Measurements from ENCODE around the gene KRT40.

Gene KRT40

DNA sequence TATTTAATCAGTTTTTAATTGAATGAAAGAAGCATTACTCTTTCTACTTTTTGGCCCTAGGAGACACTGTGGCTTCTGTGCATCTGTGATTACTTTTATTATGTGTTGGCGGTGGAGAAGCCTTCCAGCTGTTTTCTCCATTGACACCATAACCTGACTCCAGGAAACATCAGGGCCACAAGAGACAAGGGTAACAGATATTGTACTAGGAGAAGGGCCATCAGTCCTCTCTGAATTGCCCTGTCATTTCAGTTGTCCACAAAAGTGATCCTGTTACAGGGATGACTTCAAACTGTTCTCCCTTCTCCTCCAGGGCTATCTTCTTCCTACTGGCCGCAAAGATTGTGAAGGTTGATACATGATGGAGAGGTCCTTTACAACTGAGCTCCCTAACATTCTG lies 32.0 kb downstream of the KRT40 start:
- DNase-seq, result no peak
- Mint-ChIP-seq H3K4me1 (no peaks in the 10 kb centered on the region), H3K27me3 (peaks cover 56% of the 10 kb centered on the region), H3K27ac (no peak overlapping the region), H3K4me3 (no peak overlapping the region), H3K9me3 (no peaks in the 10 kb centered on the region), H3K36me3 (ENCODE audit: low read depth) (no peaks in the 10 kb centered on the region)
- ATAC-seq, result no peak

DNA sequence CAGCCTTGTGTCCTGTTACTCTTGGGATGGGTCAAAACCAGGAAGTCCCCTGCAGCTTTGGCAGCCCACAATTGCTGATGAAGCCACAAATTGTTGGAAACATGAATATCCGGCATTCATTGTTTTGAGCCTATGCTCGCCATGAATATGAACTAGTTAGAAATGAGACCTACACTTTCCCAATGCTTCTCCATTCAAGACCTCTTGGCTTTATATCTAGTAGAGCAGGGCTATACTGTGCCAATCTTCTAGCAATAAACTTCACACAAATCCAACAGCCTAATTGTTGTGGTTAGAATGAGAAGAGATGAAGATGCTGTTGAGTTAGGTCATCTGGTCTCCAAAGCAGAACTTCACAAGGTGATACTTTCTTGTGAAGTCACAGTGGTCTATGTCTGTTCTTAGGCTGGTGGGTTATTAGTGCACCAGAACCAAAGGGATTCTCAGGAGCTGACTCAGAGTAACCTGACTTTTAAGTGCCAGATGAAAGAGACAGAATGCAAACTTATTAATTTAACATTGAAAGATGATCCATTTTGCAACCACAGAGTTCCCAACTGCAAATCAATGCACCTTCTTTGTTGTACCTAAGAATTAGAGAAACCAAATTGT lies 33.0 kb downstream of the KRT40 start:
- H3K4me1 Mint-ChIP-seq, result no peaks in the 10 kb centered on the region
- H3K4me3 Mint-ChIP-seq, result no peak overlapping the region
- no peaks in the 10 kb centered on the region for H3K9me3 Mint-ChIP-seq
- H3K36me3 Mint-ChIP-seq (ENCODE audit: low read depth), result no peaks in the 10 kb centered on the region
- DNase-seq (no peak), ATAC-seq (no peak)
- H3K27ac Mint-ChIP-seq, result no peak overlapping the region
- H3K27me3 Mint-ChIP-seq, result peaks cover 65% of the 10 kb centered on the region

DNA sequence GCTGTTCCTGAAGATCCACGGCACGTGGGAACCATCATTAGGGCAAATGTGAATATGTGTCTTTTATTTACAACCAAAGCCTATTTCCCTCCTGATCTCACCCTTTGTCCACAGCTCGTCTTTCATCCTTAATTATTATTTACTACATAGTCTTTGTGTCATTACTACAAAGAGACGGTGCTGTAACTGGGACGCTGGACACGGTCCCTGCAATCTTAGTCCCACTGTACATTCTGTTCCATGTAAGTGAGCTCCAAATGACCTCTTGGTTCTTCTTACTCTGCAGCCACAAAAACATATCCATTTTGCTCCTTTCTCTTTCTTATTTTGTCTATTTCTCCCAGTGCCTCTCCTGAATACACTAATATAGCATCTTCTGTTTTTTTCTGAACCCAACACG lies 34.0 kb downstream of the KRT40 start:
- no peak overlapping the region for H3K4me3 Mint-ChIP-seq
- no peak for DNase-seq
- H3K36me3 Mint-ChIP-seq (ENCODE audit: low read depth), result no peaks in the 10 kb centered on the region
- peaks cover 72% of the 10 kb centered on the region for H3K27me3 Mint-ChIP-seq
- H3K9me3 Mint-ChIP-seq, result no peaks in the 10 kb centered on the region
- ATAC-seq, result no peak
- H3K27ac Mint-ChIP-seq, result no peak overlapping the region
- no peaks in the 10 kb centered on the region for H3K4me1 Mint-ChIP-seq

DNA sequence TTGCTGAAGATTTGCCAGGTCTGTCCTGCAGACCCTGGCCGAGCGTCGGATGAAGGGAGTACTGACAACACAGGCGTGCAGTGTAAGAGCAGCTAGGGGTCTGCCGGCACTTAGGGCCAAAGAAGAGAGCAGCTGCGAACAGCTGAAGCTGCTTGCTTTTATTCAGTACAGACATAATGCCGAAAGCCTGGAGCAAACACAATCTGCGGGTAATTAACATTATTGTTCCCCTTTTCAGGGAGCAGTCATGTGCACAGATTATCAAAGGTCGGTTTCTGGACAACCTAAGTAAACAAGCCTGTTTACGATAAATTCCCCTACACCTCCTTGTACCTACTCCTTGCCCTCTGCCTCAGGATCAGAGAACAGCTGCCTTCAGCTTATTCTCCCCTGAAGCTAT lies 34.7 kb downstream of the KRT40 start:
- Mint-ChIP-seq H3K9me3 (no peaks in the 10 kb centered on the region), H3K27me3 (peaks cover 68% of the 10 kb centered on the region), H3K36me3 (ENCODE audit: low read depth) (no peaks in the 10 kb centered on the region), H3K4me1 (no peaks in the 10 kb centered on the region), H3K27ac (no peak overlapping the region), H3K4me3 (no peak overlapping the region)
- DNase-seq (no peak), ATAC-seq (no peak)

DNA sequence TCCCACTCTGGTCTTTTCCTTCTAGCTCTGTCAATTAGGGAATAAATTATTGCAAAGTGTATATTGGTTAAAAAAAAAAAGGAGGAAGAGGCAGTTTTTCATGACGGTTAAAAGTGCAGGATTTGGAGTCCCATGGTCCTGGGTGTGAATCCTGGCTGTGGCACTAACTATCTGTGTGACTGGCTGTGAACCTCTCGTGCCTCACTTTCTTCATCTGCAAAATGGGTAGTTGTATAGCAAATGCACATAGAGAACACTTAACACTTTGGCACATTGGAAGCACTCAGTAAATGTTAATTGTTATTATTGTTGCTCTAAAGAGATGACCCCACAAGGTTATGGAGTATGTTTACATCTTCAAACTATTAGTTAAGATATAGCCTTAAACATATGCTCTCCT lies 36.2 kb downstream of the KRT40 start:
- H3K36me3 Mint-ChIP-seq (ENCODE audit: low read depth), result no peaks in the 10 kb centered on the region
- ATAC-seq, result no peak
- H3K9me3 Mint-ChIP-seq, result no peaks in the 10 kb centered on the region
- no peak overlapping the region for H3K4me3 Mint-ChIP-seq
- H3K27ac Mint-ChIP-seq, result no peak overlapping the region
- no peaks in the 10 kb centered on the region for H3K4me1 Mint-ChIP-seq
- no peak for DNase-seq
- H3K27me3 Mint-ChIP-seq, result peaks cover 66% of the 10 kb centered on the region

DNA sequence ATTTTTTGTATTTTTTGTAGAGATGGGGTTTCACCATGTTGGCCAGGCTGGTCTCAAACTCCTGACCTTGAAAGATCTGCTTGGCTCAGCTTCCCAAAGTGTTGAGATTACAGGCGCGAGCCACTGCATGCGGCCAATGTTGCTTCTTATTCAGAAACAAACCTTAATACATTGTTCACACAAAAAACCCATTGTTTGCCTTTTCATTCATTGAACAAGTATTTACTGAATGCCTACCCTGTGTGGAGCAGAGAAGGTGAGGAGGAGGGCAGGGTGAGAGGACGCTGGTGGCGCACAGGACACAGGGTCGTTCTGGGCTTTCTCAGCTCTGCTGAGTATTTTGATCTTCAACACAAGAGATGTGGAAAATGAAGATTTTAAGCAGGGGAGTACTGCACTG lies 38.7 kb downstream of the KRT40 start:
- peaks cover 56% of the 10 kb centered on the region for H3K27me3 Mint-ChIP-seq
- no peak for ATAC-seq
- no peak overlapping the region for H3K27ac Mint-ChIP-seq
- no peak overlapping the region for H3K4me3 Mint-ChIP-seq
- no peaks in the 10 kb centered on the region for H3K4me1 Mint-ChIP-seq
- no peaks in the 10 kb centered on the region for H3K9me3 Mint-ChIP-seq
- no peaks in the 10 kb centered on the region for H3K36me3 Mint-ChIP-seq (ENCODE audit: low read depth)
- DNase-seq, result no peak

DNA sequence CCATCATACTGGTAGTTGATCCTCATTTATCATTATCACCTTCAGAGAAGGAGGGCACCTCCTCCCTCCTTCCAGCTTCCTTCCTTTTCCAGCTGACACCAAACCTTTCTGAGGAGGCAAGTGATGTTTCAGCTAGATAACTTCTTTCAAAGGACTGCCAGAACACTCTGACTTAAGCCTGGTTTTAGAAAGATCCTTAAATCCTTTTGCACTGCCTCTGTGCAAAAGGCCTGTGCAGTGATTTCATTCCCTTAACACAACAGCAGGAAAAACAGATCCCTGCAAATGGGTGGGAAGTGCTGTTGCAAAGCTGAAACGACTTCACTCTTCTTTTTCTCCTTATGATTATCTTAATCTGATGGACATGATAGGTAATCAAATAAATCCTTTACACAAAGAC lies 39.6 kb downstream of the KRT40 start:
- DNase-seq, result no peak
- Mint-ChIP-seq H3K27me3 (peaks cover 51% of the 10 kb centered on the region), H3K27ac (no peak overlapping the region), H3K36me3 (ENCODE audit: low read depth) (no peaks in the 10 kb centered on the region), H3K4me1 (no peaks in the 10 kb centered on the region), H3K9me3 (no peaks in the 10 kb centered on the region), H3K4me3 (no peak overlapping the region)
- ATAC-seq, result no peak

DNA sequence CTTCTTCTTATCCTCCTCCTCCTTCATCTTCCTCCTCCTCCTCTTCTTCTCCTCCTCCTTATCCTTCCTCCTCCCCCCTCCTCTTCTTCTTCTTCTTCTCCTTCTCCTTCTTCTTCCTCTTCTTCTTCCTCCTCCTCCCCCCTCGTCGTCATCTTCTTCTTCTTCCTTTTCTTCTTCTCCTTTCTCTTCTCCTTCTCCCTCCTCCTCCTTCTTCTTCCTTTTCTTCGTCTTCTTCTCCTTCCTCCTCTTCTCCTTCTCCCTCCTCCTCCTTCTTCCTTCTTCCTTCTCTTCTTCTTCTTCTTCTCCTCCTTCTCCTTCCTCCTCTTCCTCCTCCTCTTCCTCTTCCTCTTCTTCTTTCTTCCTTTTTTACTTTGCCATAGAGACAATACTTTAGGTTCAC lies 41.6 kb downstream of the KRT40 start:
- Mint-ChIP-seq H3K9me3 (no peaks in the 10 kb centered on the region), H3K27ac (no peak overlapping the region), H3K36me3 (ENCODE audit: low read depth) (no peaks in the 10 kb centered on the region), H3K4me3 (no peak overlapping the region), H3K27me3 (peaks cover 34% of the 10 kb centered on the region), H3K4me1 (no peaks in the 10 kb centered on the region)
- no peak for DNase-seq
- no peak for ATAC-seq

DNA sequence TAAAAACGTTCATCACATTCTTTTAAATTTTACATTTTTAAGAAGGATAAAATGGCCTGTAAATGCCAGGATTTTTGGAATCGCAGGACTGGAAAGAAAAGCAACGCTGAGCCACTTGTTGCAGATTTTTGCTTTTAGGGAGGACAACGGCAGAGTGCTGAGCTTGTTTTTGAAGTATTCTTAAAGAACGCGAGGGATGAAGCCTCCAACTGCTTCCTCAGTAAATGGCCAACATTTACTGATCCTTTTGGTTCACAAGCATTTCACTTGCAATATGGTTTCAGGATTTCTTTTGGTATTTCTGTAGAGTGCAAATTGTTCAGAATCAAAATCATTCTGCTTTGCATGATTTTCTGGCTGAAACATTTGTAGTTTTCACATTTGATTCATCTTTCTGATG lies 43.9 kb downstream of the KRT40 start:
- DNase-seq (no peak), ATAC-seq (no peak)
- Mint-ChIP-seq H3K4me1 (peaks cover 4% of the 10 kb centered on the region), H3K27me3 (peaks cover 17% of the 10 kb centered on the region), H3K9me3 (no peaks in the 10 kb centered on the region), H3K27ac (no peak overlapping the region), H3K4me3 (no peak overlapping the region), H3K36me3 (ENCODE audit: low read depth) (no peaks in the 10 kb centered on the region)

DNA sequence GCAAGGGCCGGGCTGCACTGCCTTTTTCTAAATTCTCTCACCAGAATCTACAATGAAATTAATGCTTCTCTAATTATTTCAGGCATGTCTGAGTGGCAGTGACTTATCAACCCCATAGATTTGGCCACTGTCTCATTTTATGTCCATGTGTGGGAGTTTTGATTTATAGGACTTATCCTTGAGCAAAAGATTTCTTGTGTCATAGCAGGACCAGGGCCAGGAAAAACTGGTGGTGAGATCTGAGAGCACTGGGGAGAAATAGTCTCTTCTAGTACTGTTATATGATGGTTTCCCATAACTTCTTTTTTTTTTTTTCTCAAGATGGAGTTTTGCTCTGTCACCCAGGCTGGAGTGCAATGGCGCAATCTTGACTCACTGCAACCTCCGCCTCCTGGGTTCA lies 45.1 kb downstream of the KRT40 start:
- Mint-ChIP-seq H3K9me3 (no peaks in the 10 kb centered on the region), H3K36me3 (ENCODE audit: low read depth) (no peaks in the 10 kb centered on the region), H3K27me3 (peaks cover 18% of the 10 kb centered on the region), H3K4me1 (peaks cover 4% of the 10 kb centered on the region), H3K27ac (no peak overlapping the region), H3K4me3 (no peak overlapping the region)
- DNase-seq (no peak), ATAC-seq (no peak)

DNA sequence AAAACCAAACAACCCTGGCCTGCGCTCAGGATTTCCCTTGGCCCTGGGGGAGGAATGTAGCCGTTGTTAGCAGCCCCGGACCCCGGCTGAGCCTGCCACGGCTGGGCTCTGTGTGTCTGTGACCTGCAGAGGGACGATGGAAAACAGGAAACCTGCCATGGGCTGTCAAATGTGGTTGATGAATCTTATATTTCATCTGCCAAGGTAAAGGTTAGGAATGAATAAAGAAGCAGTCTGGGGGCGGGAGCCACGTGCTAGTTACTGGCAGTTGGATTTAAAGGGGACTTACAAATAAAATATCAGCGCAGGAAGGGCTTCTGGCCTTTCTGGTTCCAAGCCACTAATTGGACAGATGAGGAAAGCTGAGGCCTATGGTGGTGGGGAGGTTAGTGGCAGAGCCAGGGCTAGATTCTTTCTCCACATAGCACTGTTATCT lies 46.7 kb downstream of the KRT40 start, which contains the start of gene KRT23:
Gene KRT23 (minus strand): TSS at position 263 of the 436 bp plus-strand sequence. CDS start 1,043 bp downstream, outside the sequence.
- H3K9me3 Mint-ChIP-seq, result no peaks in the 10 kb centered on the region
- DNase-seq (no peak), ATAC-seq (peak; percentile 57)
- H3K4me1 Mint-ChIP-seq, result peaks cover 4% of the 10 kb centered on the region
- peak within 1 kb of the TSS; percentile 10 for H3K27ac Mint-ChIP-seq
- peaks cover 11% of the 10 kb centered on the region for H3K27me3 Mint-ChIP-seq
- no peak within 1 kb of the TSS for H3K4me3 Mint-ChIP-seq
- no peaks in the 10 kb centered on the region for H3K36me3 Mint-ChIP-seq (ENCODE audit: low read depth)

DNA sequence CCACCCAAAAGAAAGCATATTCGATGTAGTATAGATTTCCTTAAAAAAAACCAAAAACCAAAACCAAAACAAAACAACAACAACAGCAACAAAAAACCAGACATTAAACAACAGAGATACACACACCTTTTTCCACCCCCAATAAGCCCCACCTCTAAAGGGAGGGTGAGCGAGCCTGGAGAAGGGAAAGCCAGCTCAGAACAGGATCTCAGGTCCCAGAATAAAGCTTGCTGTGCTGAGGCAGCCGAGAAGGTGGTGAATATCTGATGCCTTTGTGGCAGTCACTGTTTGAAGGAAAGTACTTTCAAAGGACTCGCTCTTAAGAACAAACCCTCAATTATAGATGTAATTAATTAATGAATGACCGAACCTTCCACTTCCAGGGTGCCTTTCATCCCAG lies 47.1 kb downstream of the KRT40 start:
- peaks cover 4% of the 10 kb centered on the region for H3K4me1 Mint-ChIP-seq
- ATAC-seq (no peak), DNase-seq (no peak)
- no peak overlapping the region for H3K4me3 Mint-ChIP-seq
- no peaks in the 10 kb centered on the region for H3K9me3 Mint-ChIP-seq
- peaks cover 10% of the 10 kb centered on the region for H3K27me3 Mint-ChIP-seq
- H3K36me3 Mint-ChIP-seq (ENCODE audit: low read depth), result no peaks in the 10 kb centered on the region
- H3K27ac Mint-ChIP-seq, result no peak overlapping the region

DNA sequence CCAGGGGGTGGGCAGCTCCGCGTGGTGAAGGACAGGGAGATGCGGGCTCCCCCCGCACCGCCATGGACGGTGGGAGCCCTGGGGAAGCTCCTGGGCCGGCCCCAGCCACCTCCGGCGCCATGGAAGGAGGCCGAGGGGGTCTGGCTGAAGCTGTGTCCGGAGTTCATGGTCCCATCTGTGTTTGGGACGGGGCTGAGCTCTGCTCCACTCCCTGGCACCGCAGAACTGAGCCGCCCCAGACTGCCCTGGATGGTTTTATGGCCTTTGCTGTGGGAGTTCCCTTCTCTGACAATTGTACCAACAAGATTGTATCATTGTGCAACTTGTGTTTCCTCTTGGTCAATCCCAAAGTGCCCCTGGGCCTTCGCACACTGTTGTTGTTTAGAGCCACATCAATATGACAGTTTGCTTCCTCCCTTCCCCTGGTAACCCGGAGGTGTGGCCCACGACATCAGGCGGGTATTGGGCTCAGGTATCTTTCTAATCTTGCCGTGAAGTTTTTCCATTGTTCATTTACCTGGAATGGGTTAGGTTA lies 47.6 kb downstream of the KRT40 start:
- Mint-ChIP-seq H3K27me3 (peaks cover 10% of the 10 kb centered on the region), H3K36me3 (ENCODE audit: low read depth) (no peaks in the 10 kb centered on the region), H3K4me1 (peaks cover 4% of the 10 kb centered on the region), H3K9me3 (no peaks in the 10 kb centered on the region), H3K27ac (no peak overlapping the region), H3K4me3 (no peak overlapping the region)
- DNase-seq (no peak), ATAC-seq (no peak)

DNA sequence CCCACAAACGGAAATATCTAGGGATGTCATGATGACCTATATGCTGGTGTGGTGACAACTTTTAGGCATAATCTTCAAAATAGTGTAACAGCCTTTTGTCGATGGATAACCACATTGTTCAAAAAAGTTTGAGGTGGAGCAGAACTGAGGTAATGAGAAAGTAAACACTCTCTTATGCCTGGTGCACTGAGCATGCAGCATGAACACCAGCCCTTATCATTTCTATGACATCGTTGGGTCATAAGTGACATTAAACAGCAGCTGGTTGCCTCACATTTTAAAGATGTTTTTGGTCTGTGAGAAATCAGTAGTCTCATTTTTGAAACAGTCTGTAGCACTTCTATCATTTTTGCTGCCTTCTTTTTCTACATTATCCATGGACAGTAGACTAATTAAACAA lies 48.5 kb downstream of the KRT40 start:
- H3K27ac Mint-ChIP-seq, result no peak overlapping the region
- DNase-seq, result no peak
- H3K9me3 Mint-ChIP-seq, result no peaks in the 10 kb centered on the region
- peaks cover 10% of the 10 kb centered on the region for H3K27me3 Mint-ChIP-seq
- peaks cover 4% of the 10 kb centered on the region for H3K4me1 Mint-ChIP-seq
- ATAC-seq, result no peak
- no peaks in the 10 kb centered on the region for H3K36me3 Mint-ChIP-seq (ENCODE audit: low read depth)
- no peak overlapping the region for H3K4me3 Mint-ChIP-seq

DNA sequence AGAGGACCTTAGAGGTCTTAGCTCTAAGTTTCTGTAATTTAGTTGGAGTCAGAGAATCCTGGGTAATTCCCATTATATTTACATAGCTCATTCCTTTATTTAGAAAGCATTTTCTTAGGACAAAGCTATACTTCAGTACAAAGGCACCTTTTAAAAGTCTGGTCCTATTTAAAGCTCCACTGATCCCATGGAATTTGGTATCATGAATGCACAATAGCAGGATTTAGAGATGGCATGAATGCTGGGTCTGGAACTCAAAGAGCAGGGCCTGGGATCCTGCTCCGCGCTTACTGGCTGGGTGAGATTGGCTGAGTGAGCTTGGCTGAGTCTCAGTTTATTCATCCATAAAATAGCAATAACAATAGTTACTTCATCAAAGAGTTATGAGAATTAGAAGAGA lies 51.5 kb downstream of the KRT40 start:
- H3K9me3 Mint-ChIP-seq, result no peaks in the 10 kb centered on the region
- peaks cover 21% of the 10 kb centered on the region for H3K27me3 Mint-ChIP-seq

DNA sequence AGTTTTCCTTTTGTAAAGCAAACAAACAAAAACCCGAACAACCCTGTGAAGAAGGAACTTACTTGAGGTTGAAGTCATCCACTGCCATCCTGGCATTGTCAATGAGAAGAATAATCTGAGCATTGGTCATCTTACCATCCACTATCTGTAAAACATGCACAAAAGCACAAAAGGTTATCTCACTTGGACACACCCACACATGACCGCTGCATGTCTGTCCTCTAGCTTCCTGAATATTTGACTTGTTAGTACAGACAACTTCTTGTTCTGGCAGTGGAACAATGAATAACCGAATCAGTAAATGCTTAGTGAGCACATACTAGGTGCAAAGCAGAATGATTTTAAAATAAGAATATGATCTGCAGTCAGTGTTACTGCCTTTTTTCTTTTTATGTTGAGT lies 52.8 kb downstream of the KRT40 start:
- no peak for ATAC-seq
- Mint-ChIP-seq H3K27ac (no peak overlapping the region), H3K4me1 (no peaks in the 10 kb centered on the region), H3K4me3 (no peak overlapping the region), H3K36me3 (ENCODE audit: low read depth) (no peaks in the 10 kb centered on the region), H3K27me3 (peaks cover 30% of the 10 kb centered on the region), H3K9me3 (no peaks in the 10 kb centered on the region)
- DNase-seq, result no peak

More for the DNA sequence above, 51.5 kb downstream of the KRT40 start:
- H3K36me3 Mint-ChIP-seq (ENCODE audit: low read depth), result no peaks in the 10 kb centered on the region
- ATAC-seq, result no peak
- H3K4me3 Mint-ChIP-seq, result no peak overlapping the region
- H3K27ac Mint-ChIP-seq, result no peak overlapping the region
- H3K4me1 Mint-ChIP-seq, result peaks cover 4% of the 10 kb centered on the region
- no peak for DNase-seq
